Measurements from ENCODE around the gene SLC16A9. TPM values are rescaled to one million over a fixed set of nuclear protein-coding genes. Genes with fewer than 3 reads are reported as not detected.

The SLC16A9 gene
- total and polyA plus RNA-seq, 4 donors: 0.70 to 6.0 (median 1.9) TPM

GRCh38 chr10:59634102-59634501 lies 75.5 kb downstream of the SLC16A9 start:
- DNase-seq (peak in 1 of 3 donors; percentile 16), ATAC-seq (ENCODE audit: insufficient read depth, low FRiP score) (no peak)
- H3K4me1 ChIP-seq (ENCODE audit: control insufficient read depth in 5 of 5, insufficient read depth in 5 of 5, low read length in 5 of 5): peaks cover 0 to 1% (median 0%) of the 10 kb centered on the region in 5 donors
- no peaks in the 10 kb centered on the region for H3K36me3 ChIP-seq (ENCODE audit: control insufficient read depth in 4 of 4, insufficient read depth in 4 of 4, low read length in 4 of 4)
- H3K27ac ChIP-seq (ENCODE audit: low read depth in 1 of 2, low read length in 1 of 2): no peak overlapping the region
- TF ChIP-seq, protein P1, sequence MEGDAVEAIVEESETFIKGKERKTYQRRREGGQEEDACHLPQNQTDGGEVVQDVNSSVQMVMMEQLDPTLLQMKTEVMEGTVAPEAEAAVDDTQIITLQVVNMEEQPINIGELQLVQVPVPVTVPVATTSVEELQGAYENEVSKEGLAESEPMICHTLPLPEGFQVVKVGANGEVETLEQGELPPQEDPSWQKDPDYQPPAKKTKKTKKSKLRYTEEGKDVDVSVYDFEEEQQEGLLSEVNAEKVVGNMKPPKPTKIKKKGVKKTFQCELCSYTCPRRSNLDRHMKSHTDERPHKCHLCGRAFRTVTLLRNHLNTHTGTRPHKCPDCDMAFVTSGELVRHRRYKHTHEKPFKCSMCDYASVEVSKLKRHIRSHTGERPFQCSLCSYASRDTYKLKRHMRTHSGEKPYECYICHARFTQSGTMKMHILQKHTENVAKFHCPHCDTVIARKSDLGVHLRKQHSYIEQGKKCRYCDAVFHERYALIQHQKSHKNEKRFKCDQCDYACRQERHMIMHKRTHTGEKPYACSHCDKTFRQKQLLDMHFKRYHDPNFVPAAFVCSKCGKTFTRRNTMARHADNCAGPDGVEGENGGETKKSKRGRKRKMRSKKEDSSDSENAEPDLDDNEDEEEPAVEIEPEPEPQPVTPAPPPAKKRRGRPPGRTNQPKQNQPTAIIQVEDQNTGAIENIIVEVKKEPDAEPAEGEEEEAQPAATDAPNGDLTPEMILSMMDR (IDR thresholded peaks at IDR 0.05; ENCODE audit: control extremely low read depth, extremely low read depth): no peak
- H3K27me3 ChIP-seq (ENCODE audit: control insufficient read depth in 3 of 3, insufficient read depth in 3 of 3, low read length in 2 of 3): no peaks in the 10 kb centered on the region
- WGBS, 2 donors: 63 to 83% methylated on average over 2 of the region's 2 CpGs
- no peaks in the 10 kb centered on the region for H3K9me3 ChIP-seq (ENCODE audit: control insufficient read depth in 4 of 4, insufficient read depth in 3 of 4, low read length in 3 of 4)
- H3K4me3 ChIP-seq: no peak overlapping the region
- H3K9ac ChIP-seq (ENCODE audit: insufficient read depth in 1 of 2, low read length in 2 of 2): no peak overlapping the region

DNA sequence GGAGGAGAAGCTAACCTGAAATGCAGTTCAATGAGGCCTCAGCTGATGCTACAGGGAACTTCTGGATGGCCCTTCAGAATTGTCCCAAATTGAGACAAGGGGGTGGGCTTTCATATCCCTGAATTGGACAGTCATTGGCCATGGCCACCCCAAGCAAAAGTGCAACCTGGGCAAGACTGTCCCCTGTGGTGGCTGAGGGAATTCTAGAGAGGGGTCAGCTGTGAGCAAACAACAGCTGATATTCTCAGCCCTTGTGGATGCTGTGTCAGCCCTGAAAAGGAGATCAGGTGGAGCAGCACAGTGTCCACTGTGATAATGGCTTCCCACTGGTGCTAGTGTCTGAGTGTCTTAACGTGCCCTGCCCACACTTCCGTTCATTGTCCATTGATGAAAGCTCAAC lies 76.6 kb downstream of the SLC16A9 start:
- DNase-seq: no peak
- ATAC-seq (ENCODE audit: insufficient read depth, low FRiP score): no peak
- peaks cover 0 to 1% (median 0%) of the 10 kb centered on the region in 5 donors for H3K4me1 ChIP-seq (ENCODE audit: control insufficient read depth in 5 of 5, insufficient read depth in 5 of 5, low read length in 5 of 5)
- no peaks in the 10 kb centered on the region for H3K36me3 ChIP-seq (ENCODE audit: control insufficient read depth in 4 of 4, insufficient read depth in 4 of 4, low read length in 4 of 4)
- no peak overlapping the region for H3K27ac ChIP-seq (ENCODE audit: low read depth in 1 of 2, low read length in 1 of 2)
- WGBS, 2 donors: 82 to 86% methylated on average over 2 of the region's 2 CpGs
- no peak overlapping the region for H3K9ac ChIP-seq (ENCODE audit: insufficient read depth in 1 of 2, low read length in 2 of 2)
- TF ChIP-seq, protein P1 (IDR thresholded peaks at IDR 0.05; ENCODE audit: control extremely low read depth, extremely low read depth): no peak
- H3K4me3 ChIP-seq: no peak overlapping the region
- H3K9me3 ChIP-seq (ENCODE audit: control insufficient read depth in 4 of 4, insufficient read depth in 3 of 4, low read length in 3 of 4): peaks cover 0 to 1% (median 0%) of the 10 kb centered on the region in 4 donors
- no peaks in the 10 kb centered on the region for H3K27me3 ChIP-seq (ENCODE audit: control insufficient read depth in 3 of 3, insufficient read depth in 3 of 3, low read length in 2 of 3)

DNA sequence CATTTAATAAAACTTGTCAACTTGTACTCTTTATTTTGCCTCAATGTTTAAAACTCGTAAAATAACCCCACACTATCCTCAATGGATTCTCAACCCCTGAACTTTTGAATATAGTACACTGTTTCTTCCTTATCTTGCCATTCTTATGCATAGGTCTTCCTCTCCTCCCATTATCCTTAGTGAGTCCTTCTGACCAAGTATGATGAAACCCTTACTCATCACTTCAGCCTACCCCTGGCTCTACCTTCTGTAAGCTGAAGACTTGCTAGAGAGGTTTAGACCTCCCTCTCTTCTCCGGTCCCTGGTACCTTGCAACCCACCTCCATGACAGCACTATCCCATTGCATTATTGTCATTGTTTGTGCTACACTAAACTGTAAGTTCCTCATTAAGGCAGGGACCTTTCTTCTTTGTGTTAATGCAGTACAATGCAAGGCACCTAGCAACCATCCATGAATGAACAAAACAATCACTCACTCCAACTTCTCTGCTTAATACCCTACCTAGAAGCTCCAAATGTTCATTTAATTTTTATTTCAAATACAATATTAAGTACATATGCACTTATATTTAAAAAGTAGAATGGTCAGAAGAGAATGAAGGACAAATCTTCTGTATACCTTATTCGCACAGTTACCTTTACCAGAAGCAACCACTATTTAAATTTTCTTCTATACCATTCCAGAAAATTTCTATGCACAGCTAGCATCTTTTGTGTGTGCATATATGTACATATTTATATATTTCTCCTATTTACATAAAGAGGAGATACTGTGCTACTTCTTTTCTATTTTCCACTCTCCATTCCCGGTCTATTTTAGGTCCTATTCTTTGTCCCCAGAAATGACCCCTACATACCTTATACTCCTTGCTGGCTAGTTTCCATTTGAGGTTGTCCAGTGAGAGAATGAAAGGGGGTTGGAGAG lies 77.5 kb downstream of the SLC16A9 start:
- Histone ChIP-seq H3K9me3 (ENCODE audit: control insufficient read depth in 4 of 4, insufficient read depth in 3 of 4, low read length in 3 of 4) (peaks cover 0 to 1% (median 0%) of the 10 kb centered on the region in 4 donors), H3K36me3 (ENCODE audit: control insufficient read depth in 4 of 4, insufficient read depth in 4 of 4, low read length in 4 of 4) (no peaks in the 10 kb centered on the region), H3K9ac (ENCODE audit: insufficient read depth in 1 of 2, low read length in 2 of 2) (no peak overlapping the region), H3K4me3 (no peak overlapping the region), H3K27ac (ENCODE audit: low read depth in 1 of 2, low read length in 1 of 2) (no peak overlapping the region), H3K27me3 (ENCODE audit: control insufficient read depth in 3 of 3, insufficient read depth in 3 of 3, low read length in 2 of 3) (no peaks in the 10 kb centered on the region), H3K4me1 (ENCODE audit: control insufficient read depth in 5 of 5, insufficient read depth in 5 of 5, low read length in 5 of 5) (peaks cover 0 to 1% (median 0%) of the 10 kb centered on the region in 5 donors)
- TF ChIP-seq, protein P1 (IDR thresholded peaks at IDR 0.05; ENCODE audit: control extremely low read depth, extremely low read depth): no peak
- 88 to 93% methylated on average over 4 of the region's 4 CpGs for WGBS, 2 donors
- ATAC-seq (ENCODE audit: insufficient read depth, low FRiP score) (no peak), DNase-seq (no peak)

Measured in lung (tissue), 12 donors.